Adrenal gland (tissue), 19 donors: Measurements from ENCODE around the gene NCDN. TPM values are rescaled to one million over a fixed set of nuclear protein-coding genes. Genes with fewer than 3 reads are reported as not detected.

Experiments used
- DNase-seq, 7 donors: peaks; one replicate each; pipeline ENCODE4 v3.0.0-alpha.2; 2019 to 2020
- H3K27ac ChIP-seq, 5 donors: fragments of 200-600 bp; sonication (generic) in 4 of 5; 1 replicate in 3 of 5; 2 replicates in 2 of 5; pipeline versions ENCODE4 v1.5.1 to v1.8.0; 2016 to 2020; ENCODE audit warnings: mild to moderate bottlenecking in 1 of 5
- H3K27me3 ChIP-seq: fragments of 200-600 bp; 2 replicates; pipeline ENCODE4 v1.8.0; 2021
- H3K36me3 ChIP-seq, 2 donors: fragments of 200-600 bp; replicated peaks in 1 of 2; 1 replicate in 1 of 2; 2 replicates in 1 of 2; pipeline versions ENCODE4 v1.5.1 to v1.8.0; 2018 to 2022
- H3K4me1 ChIP-seq, 2 donors: fragments of 200-600 bp; replicated peaks in 1 of 2; 1 replicate in 1 of 2; 2 replicates in 1 of 2; pipeline versions ENCODE4 v1.5.1 to v1.8.0; 2018 to 2021
- H3K4me3 ChIP-seq, 4 donors: fragments of 200-600 bp; sonication (generic) in 3 of 4; one replicate each; pipeline ENCODE4 v1.5.1; 2016 to 2018
- H3K9me3 ChIP-seq, 3 donors: fragments of 200-600 bp; sonication (generic) in 1 of 3; replicated peaks in 1 of 3; 1 replicate in 2 of 3; 2 replicates in 1 of 3; pipeline versions ENCODE4 v1.5.1 to v1.8.0; 2016 to 2021
- POLR2A ChIP-seq, 2 donors: fragments of 450-650 bp; IDR thresholded peaks; one replicate each; pipeline ENCODE4 v1.6.1; 2017; ENCODE audit warnings: antibody characterized with exemption in 2 of 2, mild to moderate bottlenecking in 2 of 2, moderate library complexity in 1 of 2
- WGBS, 4 donors: extraction: QIAGEN DNeasy Blood & Tissue Kit in 2 of 4; methylation state at CpG; one replicate each; pipeline versions ENCODE4 v1.1.5 to v1.1.7; 2013 to 2017; 5-methylcytosine and 5-hydroxymethylcytosine counted together
- intact Hi-C, 2 donors: fragments of 100-400 bp; cut with DNase I; formaldehyde crosslinking; loops; one replicate each; pipeline versions ENCODE4 v1.14.1 to v1.15.0; 2022 to 2023
- long read RNA-seq, 10 donors: library from polyadenylated mRNA in 3 of 10; unstranded in 2 of 10; stranded (forward) in 1 of 10; transcript quantifications; one replicate each; pipeline ENCODE4 v2.0.0 and lab custom pipeline, GENCODE V29; 2021 to 2026
- polyA plus RNA-seq, 3 donors: library from polyadenylated mRNA; stranded (reverse); fragments of 200-250 nt in 2 of 3; fragments of 350-450 nt in 1 of 3; fragmentation: Illumina TruSeq in 1 of 3; extraction: RNeasy Lipid Tissue Mini Kit (QIAGEN cat#74804) in 1 of 3; gene quantifications; one replicate each; pipeline ENCODE4 v1.2.3, GENCODE V29; 2013 to 2014
- total RNA-seq, 9 donors: library from RNA; depleted of rRNA in 4 of 9; stranded (reverse); fragments of >200 nt in 4 of 9; fragments of 120-200 nt in 1 of 9; fragmentation: NEBNext Ultra II Directional in 1 of 9; extraction: Animal tissue kit (Norgen Biotek cat#: 25700) in 1 of 9; gene quantifications; one replicate each; pipeline versions ENCODE4 v1.1.0 to v1.2.4, GENCODE V29; 2013 to 2023
- TF ChIP-seq, protein P1 (sequence below), 6 experiments: fragments of 450-650 bp in 4 of 6; fragments of 200-600 bp in 2 of 6; sonication (generic) in 1 of 6; IDR thresholded peaks; 1 replicate in 5 of 6; 2 replicates in 1 of 6; pipeline versions ENCODE4 v1.5.1 to v1.8.0; 2016 to 2021; ENCODE audit warnings: antibody characterized with exemption in 6 of 6, mild to moderate bottlenecking in 2 of 6, moderate library complexity in 1 of 6
- donor health status: healthy with polysubstance abuse.
- donor health status: Bipolar disorder and iron deficiency.
- donor health status: DM: yes; HTN: yes; CAD: no.
- donor health status: DM: no; HTN: no; CAD: no.
- donor health status: DM: no; HTN: no; CAD: no.
- donor health status: DM: yes; HTN: yes; CAD: no.

NCDN gene, protein sequence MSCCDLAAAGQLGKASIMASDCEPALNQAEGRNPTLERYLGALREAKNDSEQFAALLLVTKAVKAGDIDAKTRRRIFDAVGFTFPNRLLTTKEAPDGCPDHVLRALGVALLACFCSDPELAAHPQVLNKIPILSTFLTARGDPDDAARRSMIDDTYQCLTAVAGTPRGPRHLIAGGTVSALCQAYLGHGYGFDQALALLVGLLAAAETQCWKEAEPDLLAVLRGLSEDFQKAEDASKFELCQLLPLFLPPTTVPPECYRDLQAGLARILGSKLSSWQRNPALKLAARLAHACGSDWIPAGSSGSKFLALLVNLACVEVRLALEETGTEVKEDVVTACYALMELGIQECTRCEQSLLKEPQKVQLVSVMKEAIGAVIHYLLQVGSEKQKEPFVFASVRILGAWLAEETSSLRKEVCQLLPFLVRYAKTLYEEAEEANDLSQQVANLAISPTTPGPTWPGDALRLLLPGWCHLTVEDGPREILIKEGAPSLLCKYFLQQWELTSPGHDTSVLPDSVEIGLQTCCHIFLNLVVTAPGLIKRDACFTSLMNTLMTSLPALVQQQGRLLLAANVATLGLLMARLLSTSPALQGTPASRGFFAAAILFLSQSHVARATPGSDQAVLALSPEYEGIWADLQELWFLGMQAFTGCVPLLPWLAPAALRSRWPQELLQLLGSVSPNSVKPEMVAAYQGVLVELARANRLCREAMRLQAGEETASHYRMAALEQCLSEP
- total RNA-seq = 10 to 100 TPM; 16.2 to 49.3 (median 43.1) TPM
- polyA plus RNA-seq = 10 to 100 TPM; 12.0 to 28.7 (median 18.3) TPM
- long read RNA-seq, donor 1, partial matches to known transcripts = 0 of 3 reads
- long read RNA-seq, donor 1, other reads (novel, unspliced or antisense) = 0 of 3 reads
- long read RNA-seq, donor 2, partial matches to known transcripts = 11 of 12 reads
- long read RNA-seq, donor 2, other reads (novel, unspliced or antisense) = 0 of 12 reads
- long read RNA-seq, donor 3, partial matches to known transcripts = 0 of 1 reads
- long read RNA-seq, donor 3, other reads (novel, unspliced or antisense) = 0 of 1 reads
- long read RNA-seq, donor 4, partial matches to known transcripts = 2 of 4 reads
- long read RNA-seq, donor 4, other reads (novel, unspliced or antisense) = 0 of 4 reads
- long read RNA-seq, donor 5, transcript NCDN-201 (8 exons, 3,433 nt) = major isoform, 64 of 111 reads
- long read RNA-seq, donor 5, transcript NCDN-202 (7 exons, 3,683 nt) = minor isoform, 13 of 111 reads
- long read RNA-seq, donor 5, partial matches to known transcripts = 17 of 111 reads
- long read RNA-seq, donor 5, other reads (novel, unspliced or antisense) = 16 of 111 reads
- long read RNA-seq, donor 6, partial matches to known transcripts = 0 of 12 reads
- long read RNA-seq, donor 6, other reads (novel, unspliced or antisense) = 11 of 12 reads
- long read RNA-seq, donor 7 = 0 reads
- long read RNA-seq, donor 8, partial matches to known transcripts = 0 of 3 reads
- long read RNA-seq, donor 8, other reads (novel, unspliced or antisense) = 0 of 3 reads
- long read RNA-seq, donor 9 = 0 reads
- long read RNA-seq, donor 10, partial matches to known transcripts = 0 of 1 reads
- long read RNA-seq, donor 10, other reads (novel, unspliced or antisense) = 0 of 1 reads

DNA sequence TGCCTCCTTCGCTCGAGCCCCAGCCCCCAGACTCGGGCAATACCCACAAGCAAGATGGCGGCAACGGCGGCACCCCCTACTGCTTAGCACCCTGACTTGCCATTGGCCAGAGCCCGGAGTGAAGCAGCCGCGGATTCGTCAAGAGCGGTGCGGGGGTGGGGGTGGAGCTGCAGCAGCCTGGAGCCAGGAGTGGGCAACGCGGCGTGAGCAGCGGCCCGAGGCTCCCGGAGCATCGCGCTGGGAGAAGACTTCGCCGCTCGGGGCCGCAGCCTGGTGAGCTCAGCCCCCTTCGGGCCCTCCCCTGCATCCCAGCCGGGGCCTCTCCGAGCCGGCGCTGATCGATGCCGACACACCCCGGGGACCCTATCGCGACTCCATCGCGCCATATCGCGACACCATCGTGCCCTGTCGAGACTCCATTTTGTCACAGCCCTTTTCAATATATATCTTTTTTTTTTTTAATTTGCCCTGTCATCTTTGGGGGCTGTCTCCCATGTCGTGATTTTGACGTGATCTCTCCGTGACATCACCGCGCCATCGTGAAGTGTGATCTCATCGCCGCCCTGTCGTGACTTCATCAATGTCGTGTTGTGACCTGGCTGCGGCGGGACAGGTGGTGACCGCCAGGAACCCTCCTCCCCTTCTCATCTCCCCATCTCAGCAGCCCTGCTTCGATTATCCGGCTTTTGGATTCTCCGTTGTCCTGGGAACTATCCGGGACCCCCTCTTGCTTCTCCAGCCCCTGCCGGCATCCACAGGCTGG is at the start of gene NCDN:
TSS of gene NCDN (plus strand) at position 189 of the 763 bp plus-strand sequence. CDS start at position 581, 392 bp downstream.
- Histone ChIP-seq H3K4me3 (peak within 1 kb of the TSS; percentile 25 to 94 (median 74)), H3K27me3 (no peaks in the 10 kb centered on the region), H3K4me1 (peaks cover 28 to 62% of the 10 kb centered on the region in 2 donors), H3K9me3 (no peaks in the 10 kb centered on the region), H3K27ac (peak within 1 kb of the TSS; percentile 89 to 99 (median 94)), H3K36me3 (peaks cover 0 to 12% of the 10 kb centered on the region in 2 donors)
- intact Hi-C loops = loop anchor here in 1 of 2 donors (5.0 kb wide), 1 partner anchor 105 kb away; no protein-coding TSS in a partner anchor
- WGBS, 4 donors = 0 to 2% (median 0%) methylated on average over 27 to 58 of the region's 58 CpGs
- TF ChIP-seq POLR2A (IDR thresholded peaks at IDR 0.05) = peak in 1 of 2 donors; percentile 58
- TF ChIP-seq, protein P1, sequence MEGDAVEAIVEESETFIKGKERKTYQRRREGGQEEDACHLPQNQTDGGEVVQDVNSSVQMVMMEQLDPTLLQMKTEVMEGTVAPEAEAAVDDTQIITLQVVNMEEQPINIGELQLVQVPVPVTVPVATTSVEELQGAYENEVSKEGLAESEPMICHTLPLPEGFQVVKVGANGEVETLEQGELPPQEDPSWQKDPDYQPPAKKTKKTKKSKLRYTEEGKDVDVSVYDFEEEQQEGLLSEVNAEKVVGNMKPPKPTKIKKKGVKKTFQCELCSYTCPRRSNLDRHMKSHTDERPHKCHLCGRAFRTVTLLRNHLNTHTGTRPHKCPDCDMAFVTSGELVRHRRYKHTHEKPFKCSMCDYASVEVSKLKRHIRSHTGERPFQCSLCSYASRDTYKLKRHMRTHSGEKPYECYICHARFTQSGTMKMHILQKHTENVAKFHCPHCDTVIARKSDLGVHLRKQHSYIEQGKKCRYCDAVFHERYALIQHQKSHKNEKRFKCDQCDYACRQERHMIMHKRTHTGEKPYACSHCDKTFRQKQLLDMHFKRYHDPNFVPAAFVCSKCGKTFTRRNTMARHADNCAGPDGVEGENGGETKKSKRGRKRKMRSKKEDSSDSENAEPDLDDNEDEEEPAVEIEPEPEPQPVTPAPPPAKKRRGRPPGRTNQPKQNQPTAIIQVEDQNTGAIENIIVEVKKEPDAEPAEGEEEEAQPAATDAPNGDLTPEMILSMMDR (IDR thresholded peaks at IDR 0.05) = no peak
- peak; percentile 96 to 99 (median 98) for DNase-seq

DNA sequence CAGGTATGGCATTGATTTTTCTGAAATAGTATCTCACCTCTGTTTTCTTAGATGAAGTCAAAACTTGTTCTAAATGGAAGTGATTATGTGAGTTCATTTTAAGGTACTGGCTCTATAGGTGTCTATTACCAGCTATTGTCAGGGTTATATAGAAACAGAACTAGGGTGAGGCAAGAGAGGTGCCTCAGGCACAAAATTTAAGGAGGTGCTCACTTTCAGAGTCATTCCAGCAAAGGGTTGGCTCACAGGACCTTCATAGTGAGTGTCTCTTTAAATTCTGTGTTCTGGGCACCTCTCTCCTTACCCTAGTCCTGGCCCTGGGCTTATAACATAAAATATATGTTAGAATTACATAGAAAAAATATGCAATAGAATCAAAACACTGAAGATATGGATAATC is 49.7 kb upstream of the NCDN start:
- TF ChIP-seq POLR2A (IDR thresholded peaks at IDR 0.05) = no peak
- TF ChIP-seq, protein P1 (IDR thresholded peaks at IDR 0.05) = no peak
- no peaks in the 10 kb centered on the region for H3K9me3 ChIP-seq
- no peaks in the 10 kb centered on the region for H3K27me3 ChIP-seq
- H3K4me1 ChIP-seq = peaks cover 12 to 48% of the 10 kb centered on the region in 2 donors
- peaks cover 0 to 6% of the 10 kb centered on the region in 2 donors for H3K36me3 ChIP-seq
- no peak overlapping the region for H3K27ac ChIP-seq
- H3K4me3 ChIP-seq = no peak overlapping the region
- intact Hi-C loops = no loop called here
- no peak for DNase-seq

GRCh38 chr1:35509558-35509957 is 48.0 kb upstream of the NCDN start:
- no peak for DNase-seq
- 83 to 94% (median 92%) methylated on average over 3 of the region's 3 CpGs for WGBS, 4 donors
- Histone ChIP-seq H3K27me3 (no peaks in the 10 kb centered on the region), H3K9me3 (no peaks in the 10 kb centered on the region), H3K4me3 (no peak overlapping the region), H3K4me1 (peaks cover 12 to 48% of the 10 kb centered on the region in 2 donors), H3K36me3 (peaks cover 0 to 6% of the 10 kb centered on the region in 2 donors), H3K27ac (no peak overlapping the region)
- intact Hi-C loops = no loop called here
- TF ChIP-seq, protein P1 (IDR thresholded peaks at IDR 0.05) = no peak
- TF ChIP-seq POLR2A (IDR thresholded peaks at IDR 0.05) = no peak
